Measurements from ENCODE around the gene ADAMTS13. TPM values are rescaled to one million over a fixed set of nuclear protein-coding genes. Genes with fewer than 3 reads are reported as not detected.

The ADAMTS13 gene
- total RNA-seq, 6 experiments from 2014 or later = 8.1 to 27.7 (median 11.3) TPM

GRCh38 chr9:133425049-133425632 is 3.0 kb downstream of the ADAMTS13 start:
- Histone ChIP-seq H3K4me3 (no peak overlapping the region), H3K36me3 (no peaks in the 10 kb centered on the region), H3K27ac (no peak overlapping the region), H3K27me3 (no peaks in the 10 kb centered on the region), H3K4me1 (peaks cover 0 to 7% (median 0%) of the 10 kb centered on the region in 4 donors), H3K9me3 (no peaks in the 10 kb centered on the region)
- no peak for DNase-seq
- no peak for ATAC-seq
- WGBS (ENCODE audit: insufficient coverage, low coverage, low lambda C conversion rate, missing lambda C conversion rate) = 80% methylated on average over 1 of the region's 22 CpGs
- intact Hi-C loops (cut with DNase I) = no loop called here
- TF ChIP-seq CTCF (IDR thresholded peaks at IDR 0.05) (no peak), POLR2A (IDR thresholded peaks at IDR 0.05) (no peak)

GRCh38 chr9:133426011-133426410 is 3.8 kb downstream of the ADAMTS13 start:
- peaks cover 0 to 7% (median 0%) of the 10 kb centered on the region in 4 donors for H3K4me1 ChIP-seq
- ATAC-seq (no peak), DNase-seq (no peak)
- no peaks in the 10 kb centered on the region for H3K9me3 ChIP-seq
- H3K36me3 ChIP-seq = no peaks in the 10 kb centered on the region
- H3K27me3 ChIP-seq = no peaks in the 10 kb centered on the region
- no peak overlapping the region for H3K27ac ChIP-seq
- WGBS (ENCODE audit: insufficient coverage, low coverage, low lambda C conversion rate, missing lambda C conversion rate) = 80% methylated on average over 1 of the region's 11 CpGs
- TF ChIP-seq CTCF (IDR thresholded peaks at IDR 0.05) (no peak), POLR2A (IDR thresholded peaks at IDR 0.05) (no peak)
- H3K4me3 ChIP-seq = no peak overlapping the region
- intact Hi-C loops (cut with DNase I) = no loop called here

DNA sequence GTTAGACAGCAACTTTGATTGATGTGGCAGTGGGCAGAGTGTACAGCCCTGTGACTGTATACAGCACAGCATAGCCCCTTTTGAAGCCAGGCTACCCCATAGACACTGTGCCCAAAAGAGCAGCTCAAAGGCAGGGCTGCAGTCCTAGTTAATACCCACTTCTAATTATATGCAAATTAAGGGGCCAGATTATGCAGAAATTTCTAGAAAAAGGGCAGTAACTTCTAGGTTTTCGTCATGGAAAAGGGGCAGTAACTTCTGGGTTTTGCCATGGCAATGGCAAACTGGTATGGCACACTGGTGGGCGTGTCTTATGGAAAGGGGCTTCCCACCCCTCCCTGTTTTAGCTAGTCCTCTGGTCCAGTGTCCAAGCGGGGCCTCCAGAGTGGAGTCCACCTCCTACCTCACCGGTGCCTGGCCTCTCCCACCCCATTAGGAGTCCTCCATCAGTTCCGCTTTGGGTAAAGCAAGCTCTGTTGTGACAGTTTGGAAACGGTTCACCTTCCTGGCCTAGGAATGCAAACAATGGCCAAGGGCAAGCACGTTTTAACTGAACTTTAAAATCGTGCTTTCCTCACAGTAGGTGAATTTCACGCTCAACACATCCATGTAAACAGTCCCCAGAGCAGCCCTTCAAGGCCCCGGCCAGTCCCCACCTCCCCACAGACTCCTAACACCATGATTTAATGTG is 5.6 kb downstream of the ADAMTS13 start:
- no peaks in the 10 kb centered on the region for H3K36me3 ChIP-seq
- ATAC-seq = peak in 1 of 4 donors; percentile 19
- TF ChIP-seq CTCF (IDR thresholded peaks at IDR 0.05) (no peak), POLR2A (IDR thresholded peaks at IDR 0.05) (no peak)
- no peak for DNase-seq
- H3K27ac ChIP-seq = no peak overlapping the region
- H3K27me3 ChIP-seq = no peaks in the 10 kb centered on the region
- H3K4me1 ChIP-seq = peaks cover 0 to 7% (median 0%) of the 10 kb centered on the region in 4 donors
- 27% methylated on average over 6 of the region's 10 CpGs for WGBS (ENCODE audit: insufficient coverage, low coverage, low lambda C conversion rate, missing lambda C conversion rate)
- H3K4me3 ChIP-seq = peak overlapping the region in 1 of 3 donors; percentile 35
- intact Hi-C loops (cut with DNase I) = no loop called here
- no peaks in the 10 kb centered on the region for H3K9me3 ChIP-seq

DNA sequence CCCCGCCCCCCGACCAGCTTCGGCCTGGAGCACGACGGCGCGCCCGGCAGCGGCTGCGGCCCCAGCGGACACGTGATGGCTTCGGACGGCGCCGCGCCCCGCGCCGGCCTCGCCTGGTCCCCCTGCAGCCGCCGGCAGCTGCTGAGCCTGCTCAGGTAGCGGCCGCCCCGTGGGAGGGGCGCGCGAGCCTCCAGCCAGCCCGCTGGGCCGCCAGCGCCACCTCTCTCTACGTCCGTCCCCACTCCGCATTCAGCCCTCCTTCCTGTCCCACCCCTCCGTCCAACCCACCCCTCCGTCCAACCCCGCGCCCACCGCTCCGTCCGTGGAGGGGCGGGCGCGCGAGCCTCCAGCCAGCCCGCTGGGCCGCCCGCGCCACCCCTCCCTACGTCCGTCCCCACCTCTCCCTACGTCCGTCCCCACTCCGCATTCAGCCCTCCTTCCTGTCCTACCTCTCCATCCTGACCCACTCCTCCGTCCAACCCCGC is 6.5 kb downstream of the ADAMTS13 start:
- H3K36me3 ChIP-seq = no peaks in the 10 kb centered on the region
- 8% methylated on average over 13 of the region's 57 CpGs for WGBS (ENCODE audit: insufficient coverage, low coverage, low lambda C conversion rate, missing lambda C conversion rate)
- peak overlapping the region in 2 of 3 donors; percentile 14 to 35 for H3K4me3 ChIP-seq
- TF ChIP-seq POLR2A (IDR thresholded peaks at IDR 0.05) (no peak), CTCF (IDR thresholded peaks at IDR 0.05) (no peak)
- no peaks in the 10 kb centered on the region for H3K27me3 ChIP-seq
- H3K9me3 ChIP-seq = no peaks in the 10 kb centered on the region
- intact Hi-C loops (cut with DNase I) = no loop called here
- peaks cover 0 to 7% (median 0%) of the 10 kb centered on the region in 4 donors for H3K4me1 ChIP-seq
- no peak overlapping the region for H3K27ac ChIP-seq
- ATAC-seq (peak; percentile 33 to 56 (median 50)), DNase-seq (no peak)
